Keratinocyte (primary cell): ENCODE results near the gene RNF182.

ENCODE experiments used
- CTCF ChIP-seq, 3 experiments: IDR thresholded peaks in 1 of 3; conservative IDR thresholded peaks in 1 of 3; optimal IDR thresholded peaks in 1 of 3; 2 replicates in 2 of 3; 3 replicates in 1 of 3; pipeline versions ENCODE3 to v1.5.1; 2011; ENCODE audit warnings: low read length in 3 of 3, mild to moderate bottlenecking in 3 of 3, moderate library complexity in 2 of 3, control low read depth in 1 of 3, inconsistent platforms in 1 of 3; ENCODE audit not compliant: insufficient read depth in 2 of 3; ENCODE audit errors: extremely low read depth in 1 of 3
- EZH2 ChIP-seq: IDR thresholded peaks from one replicate; pipeline ENCODE4 v1.6.1; 2012; ENCODE audit warnings: inconsistent platforms, mild to moderate bottlenecking, low read length, moderate library complexity

GRCh38 chr6:13883966-13884365, 40.8 kb upstream of the RNF182 start:
- TF ChIP-seq CTCF (optimal IDR thresholded peaks at IDR 0.05 in 1 of 3, IDR thresholded peaks at IDR 0.05 in 1 of 3, conservative IDR thresholded peaks at IDR 0.05 in 1 of 3; ENCODE audit: extremely low read depth in 1 of 3, insufficient read depth in 2 of 3, low read length in 3 of 3) (no peak), EZH2 (no peak)
